ENCODE results near the gene SPAG16. TPM values are rescaled to one million over a fixed set of nuclear protein-coding genes. Genes with fewer than 3 reads are reported as not detected.
A peak's percentile ranks its signal among the peaks of the same experiment; 100 is the strongest.

Gene SPAG16
- total RNA-seq, 2 donors from 2014 or later: 15.5 to 22.8 TPM

- intact Hi-C loops (cut with DNase I): no loop called here
- WGBS, 2 donors: 87 to 90% methylated on average over 1 of the region's 1 CpG
- ATAC-seq: no peak
These were observed 325.4 kb downstream of the SPAG16 start for GRCh38 chr2:213609570-213610170.

GRCh38 chr2:213627054-213627710, 342.9 kb downstream of the SPAG16 start:
- DNase-seq: no peak
- ATAC-seq: no peak
- intact Hi-C loops (cut with DNase I): no loop called here

More at GRCh38 chr2:213609570-213610170, 325.4 kb downstream of the SPAG16 start:
- DNase-seq: no peak
- Histone ChIP-seq H3K9me3 (no peaks in the 10 kb centered on the region), H3K36me3 (replicated peaks in 1 of 2; ENCODE audit: insufficient read depth in 1 of 2, low read depth in 2 of 2) (no peaks in the 10 kb centered on the region), H3K4me1 (no peaks in the 10 kb centered on the region), H3K27me3 (no peaks in the 10 kb centered on the region), H3K27ac (no peak overlapping the region), H3K4me3 (no peak overlapping the region)
- TF ChIP-seq, protein P1, sequence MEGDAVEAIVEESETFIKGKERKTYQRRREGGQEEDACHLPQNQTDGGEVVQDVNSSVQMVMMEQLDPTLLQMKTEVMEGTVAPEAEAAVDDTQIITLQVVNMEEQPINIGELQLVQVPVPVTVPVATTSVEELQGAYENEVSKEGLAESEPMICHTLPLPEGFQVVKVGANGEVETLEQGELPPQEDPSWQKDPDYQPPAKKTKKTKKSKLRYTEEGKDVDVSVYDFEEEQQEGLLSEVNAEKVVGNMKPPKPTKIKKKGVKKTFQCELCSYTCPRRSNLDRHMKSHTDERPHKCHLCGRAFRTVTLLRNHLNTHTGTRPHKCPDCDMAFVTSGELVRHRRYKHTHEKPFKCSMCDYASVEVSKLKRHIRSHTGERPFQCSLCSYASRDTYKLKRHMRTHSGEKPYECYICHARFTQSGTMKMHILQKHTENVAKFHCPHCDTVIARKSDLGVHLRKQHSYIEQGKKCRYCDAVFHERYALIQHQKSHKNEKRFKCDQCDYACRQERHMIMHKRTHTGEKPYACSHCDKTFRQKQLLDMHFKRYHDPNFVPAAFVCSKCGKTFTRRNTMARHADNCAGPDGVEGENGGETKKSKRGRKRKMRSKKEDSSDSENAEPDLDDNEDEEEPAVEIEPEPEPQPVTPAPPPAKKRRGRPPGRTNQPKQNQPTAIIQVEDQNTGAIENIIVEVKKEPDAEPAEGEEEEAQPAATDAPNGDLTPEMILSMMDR (IDR thresholded peaks at IDR 0.05): no peak
- TF ChIP-seq POLR2A (IDR thresholded peaks at IDR 0.05): no peak

DNA sequence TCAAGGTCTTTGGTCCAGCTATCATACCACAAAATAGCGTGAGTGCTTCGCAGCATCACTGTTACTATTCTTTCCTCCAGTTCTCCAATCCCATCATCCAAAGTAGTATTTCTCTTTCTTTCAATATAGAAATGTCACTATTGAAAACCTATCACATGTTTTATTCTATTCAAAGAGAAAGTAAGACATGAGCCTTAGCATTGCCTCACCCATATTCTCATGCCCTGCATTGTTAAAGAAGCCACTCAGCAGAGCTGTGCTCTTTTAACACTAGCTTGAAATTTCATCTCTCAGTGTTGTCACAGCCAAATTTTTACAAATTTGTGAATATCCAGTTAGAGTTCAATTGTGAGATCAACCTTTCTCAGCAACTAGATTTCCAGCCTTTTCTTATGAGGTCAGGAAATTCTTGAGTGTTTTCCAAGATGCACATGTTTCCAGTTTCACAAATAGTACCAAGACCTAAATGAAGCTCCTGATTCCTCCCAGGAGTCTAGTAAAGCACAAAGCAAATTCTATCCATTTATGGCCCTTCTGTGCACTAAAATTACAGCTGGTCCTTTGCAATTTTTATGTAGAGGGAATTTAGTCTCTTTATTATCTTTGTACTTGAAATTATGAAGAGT, 343.7 kb downstream of the SPAG16 start:
- Histone ChIP-seq H3K4me1 (no peaks in the 10 kb centered on the region), H3K9me3 (no peaks in the 10 kb centered on the region), H3K4me3 (no peak overlapping the region), H3K27ac (no peak overlapping the region), H3K36me3 (replicated peaks in 1 of 2; ENCODE audit: insufficient read depth in 1 of 2, low read depth in 2 of 2) (no peaks in the 10 kb centered on the region), H3K27me3 (no peaks in the 10 kb centered on the region)
- WGBS, 2 donors: 77 to 89% methylated on average over 2 of the region's 2 CpGs
- TF ChIP-seq POLR2A (IDR thresholded peaks at IDR 0.05): no peak
- TF ChIP-seq, protein P1 (IDR thresholded peaks at IDR 0.05): no peak
- DNase-seq: no peak
- intact Hi-C loops (cut with DNase I): no loop called here
- no peak for ATAC-seq

More at GRCh38 chr2:213627054-213627710, 342.9 kb downstream of the SPAG16 start:
- Histone ChIP-seq H3K27me3 (no peaks in the 10 kb centered on the region), H3K9me3 (no peaks in the 10 kb centered on the region), H3K36me3 (replicated peaks in 1 of 2; ENCODE audit: insufficient read depth in 1 of 2, low read depth in 2 of 2) (no peaks in the 10 kb centered on the region), H3K4me1 (no peaks in the 10 kb centered on the region), H3K4me3 (no peak overlapping the region), H3K27ac (no peak overlapping the region)
- 66 to 72% methylated on average over 5 of the region's 5 CpGs for WGBS, 2 donors
- no peak for TF ChIP-seq POLR2A (IDR thresholded peaks at IDR 0.05)
- TF ChIP-seq, protein P1 (IDR thresholded peaks at IDR 0.05): no peak

GRCh38 chr2:213640738-213641425, 356.6 kb downstream of the SPAG16 start:
- H3K4me3 ChIP-seq: no peak overlapping the region
- no peak overlapping the region for H3K27ac ChIP-seq
- DNase-seq: peak in 1 of 4 donors; percentile 56
- intact Hi-C loops (cut with DNase I): no loop called here
- no peaks in the 10 kb centered on the region for H3K36me3 ChIP-seq (replicated peaks in 1 of 2; ENCODE audit: insufficient read depth in 1 of 2, low read depth in 2 of 2)
- 31 to 45% methylated on average over 3 of the region's 3 CpGs for WGBS, 2 donors
- no peak for ATAC-seq
- H3K9me3 ChIP-seq: no peaks in the 10 kb centered on the region
- no peaks in the 10 kb centered on the region for H3K27me3 ChIP-seq
- TF ChIP-seq POLR2A (IDR thresholded peaks at IDR 0.05): no peak
- TF ChIP-seq, protein P1 (IDR thresholded peaks at IDR 0.05): no peak
- no peaks in the 10 kb centered on the region for H3K4me1 ChIP-seq

All from body of pancreas (tissue), 4 donors.